Measurements from ENCODE around the gene ARHGAP28.

Gene ARHGAP28

GRCh38 chr18:6729247-6730091 is at the start of gene ARHGAP28:
Gene ARHGAP28 (plus strand): TSS chr18:6729716. CDS start chr18:6729822, 106 bp downstream.
- peak; percentile 83 for DNase-seq (ENCODE audit: low spot score)

GRCh38 chr18:6681331-6681875 is 48.1 kb upstream of the ARHGAP28 start:
- no peak for DNase-seq (ENCODE audit: low spot score)

GRCh38 chr18:6682437-6683111 is 46.9 kb upstream of the ARHGAP28 start:
- DNase-seq (ENCODE audit: low spot score): no peak

- DNase-seq (ENCODE audit: low spot score): peak; percentile 48
These were observed 46.2 kb upstream of the ARHGAP28 start for GRCh38 chr18:6683112-6683876.

- DNase-seq (ENCODE audit: low spot score): no peak
These were observed 41.8 kb upstream of the ARHGAP28 start for GRCh38 chr18:6687676-6688075.

GRCh38 chr18:6708890-6709289 is 20.6 kb upstream of the ARHGAP28 start:
- no peak for DNase-seq (ENCODE audit: low spot score)

- no peak for DNase-seq (ENCODE audit: low spot score)
These were observed 18.0 kb upstream of the ARHGAP28 start for GRCh38 chr18:6711467-6711866.

GRCh38 chr18:6712401-6712800 is 17.1 kb upstream of the ARHGAP28 start:
- no peak for DNase-seq (ENCODE audit: low spot score)

- DNase-seq (ENCODE audit: low spot score): no peak
These were observed 15.5 kb upstream of the ARHGAP28 start for GRCh38 chr18:6714010-6714409.

GRCh38 chr18:6718267-6718666 is 11.2 kb upstream of the ARHGAP28 start:
- no peak for DNase-seq (ENCODE audit: low spot score)

GRCh38 chr18:6719098-6719846 is 10.2 kb upstream of the ARHGAP28 start:
- no peak for DNase-seq (ENCODE audit: low spot score)

GRCh38 chr18:6719910-6720683 is 9.4 kb upstream of the ARHGAP28 start:
- DNase-seq (ENCODE audit: low spot score): no peak

- DNase-seq (ENCODE audit: low spot score): no peak
These were observed 7.8 kb upstream of the ARHGAP28 start for GRCh38 chr18:6721755-6722154.

GRCh38 chr18:6722690-6723089 is 6.8 kb upstream of the ARHGAP28 start:
- DNase-seq (ENCODE audit: low spot score): no peak

- DNase-seq (ENCODE audit: low spot score): no peak
These were observed 5.2 kb upstream of the ARHGAP28 start for GRCh38 chr18:6724331-6724730.

- no peak for DNase-seq (ENCODE audit: low spot score)
These were observed 1.2 kb upstream of the ARHGAP28 start for GRCh38 chr18:6728331-6728730.

- no peak for DNase-seq (ENCODE audit: low spot score)
These were observed 688 bp upstream of the ARHGAP28 start for GRCh38 chr18:6728809-6729246.

- DNase-seq (ENCODE audit: low spot score): no peak
These were observed 1.1 kb downstream of the ARHGAP28 start for GRCh38 chr18:6730416-6731221.

GRCh38 chr18:6731222-6731596 is 1.7 kb downstream of the ARHGAP28 start:
- no peak for DNase-seq (ENCODE audit: low spot score)

- no peak for DNase-seq (ENCODE audit: low spot score)
These were observed 3.4 kb downstream of the ARHGAP28 start for GRCh38 chr18:6732952-6733351.
